ENCODE results near the gene KCNJ15. TPM values are rescaled to one million over a fixed set of nuclear protein-coding genes. Genes with fewer than 3 reads are reported as not detected.

The KCNJ15 gene
- total and polyA plus RNA-seq, 11 donors, result 0.07 to 1.8 (median 0.38) TPM

- Histone ChIP-seq H3K36me3 (no peaks in the 10 kb centered on the region), H3K4me3 (no peak overlapping the region), H3K4me1 (peaks cover 0 to 10% (median 0%) of the 10 kb centered on the region in 12 donors), H3K27me3 (peaks cover 0 to 14% (median 0%) of the 10 kb centered on the region in 9 donors), H3K27ac (no peak overlapping the region), H3K9me3 (no peaks in the 10 kb centered on the region)
- intact Hi-C loops (cut with DNase I), result no loop called here
- DNase-seq (no peak), ATAC-seq (no peak)
- WGBS, 4 donors, result 79 to 88% (median 87%) methylated on average over 6 of the region's 6 CpGs
- no peak for TF ChIP-seq CTCF (IDR thresholded peaks at IDR 0.05)
- no peak for TF ChIP-seq POLR2A (IDR thresholded peaks at IDR 0.05)
These were observed 64.8 kb downstream of the KCNJ15 start for GRCh38 chr21:38321568-38321967.

DNA sequence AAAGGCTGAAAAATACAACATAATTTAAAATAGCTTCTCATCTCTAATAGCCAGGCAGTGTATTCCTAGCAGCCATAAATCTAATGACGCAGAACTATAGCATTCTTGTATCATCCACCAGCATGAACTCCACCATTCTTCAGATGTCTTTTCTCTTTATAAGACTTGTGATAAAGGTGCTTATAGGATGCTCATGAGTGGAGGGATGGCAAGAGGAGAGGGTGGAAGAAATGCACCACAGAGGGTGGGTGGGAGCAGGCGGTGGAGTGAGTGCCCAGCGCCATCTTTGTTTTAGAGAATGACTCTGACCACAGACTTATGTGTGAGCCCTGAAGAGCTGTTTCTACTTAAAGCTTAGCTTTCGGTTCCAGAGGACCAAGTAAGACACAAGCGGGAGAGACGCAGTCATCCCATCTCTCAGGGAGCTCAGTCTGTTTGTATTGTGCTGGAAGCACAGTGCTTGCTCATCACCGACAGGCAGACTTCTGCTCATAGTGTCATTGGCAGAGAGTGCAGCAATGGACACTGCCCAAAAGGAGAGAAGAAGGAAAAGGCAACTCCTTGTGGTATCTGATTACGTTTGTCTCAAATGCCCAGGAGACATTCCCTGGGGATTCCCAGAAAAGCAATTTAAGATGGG lies 65.6 kb downstream of the KCNJ15 start:
- ATAC-seq, result no peak
- H3K27me3 ChIP-seq, result peaks cover 0 to 14% (median 0%) of the 10 kb centered on the region in 9 donors
- TF ChIP-seq CTCF (IDR thresholded peaks at IDR 0.05) (no peak), POLR2A (IDR thresholded peaks at IDR 0.05) (no peak)
- peaks cover 0 to 10% (median 0%) of the 10 kb centered on the region in 12 donors for H3K4me1 ChIP-seq
- intact Hi-C loops (cut with DNase I), result no loop called here
- 90 to 92% (median 91%) methylated on average over 8 of the region's 8 CpGs for WGBS, 4 donors
- DNase-seq, result no peak
- no peak overlapping the region for H3K4me3 ChIP-seq
- no peaks in the 10 kb centered on the region for H3K36me3 ChIP-seq
- no peak overlapping the region for H3K27ac ChIP-seq
- H3K9me3 ChIP-seq, result no peaks in the 10 kb centered on the region

- peaks cover 0 to 10% (median 0%) of the 10 kb centered on the region in 12 donors for H3K4me1 ChIP-seq
- no peaks in the 10 kb centered on the region for H3K9me3 ChIP-seq
- DNase-seq (no peak), ATAC-seq (no peak)
- no peak overlapping the region for H3K27ac ChIP-seq
- intact Hi-C loops (cut with DNase I), result no loop called here
- 42 to 65% (median 49%) methylated on average over 5 of the region's 5 CpGs for WGBS, 4 donors
- H3K27me3 ChIP-seq, result peaks cover 0 to 14% (median 0%) of the 10 kb centered on the region in 9 donors
- H3K4me3 ChIP-seq, result no peak overlapping the region
- H3K36me3 ChIP-seq, result no peaks in the 10 kb centered on the region
- TF ChIP-seq POLR2A (IDR thresholded peaks at IDR 0.05), result no peak
These were observed 67.1 kb downstream of the KCNJ15 start for GRCh38 chr21:38323721-38324531.

- no peak for ATAC-seq
- H3K36me3 ChIP-seq, result no peaks in the 10 kb centered on the region
- peaks cover 0 to 14% (median 0%) of the 10 kb centered on the region in 9 donors for H3K27me3 ChIP-seq
- 83 to 94% (median 91%) methylated on average over 2 of the region's 2 CpGs for WGBS, 4 donors
- intact Hi-C loops (cut with DNase I), result no loop called here
- no peaks in the 10 kb centered on the region for H3K9me3 ChIP-seq
- H3K4me3 ChIP-seq, result no peak overlapping the region
- no peak for DNase-seq
- H3K27ac ChIP-seq, result no peak overlapping the region
- no peak for TF ChIP-seq POLR2A (IDR thresholded peaks at IDR 0.05)
- TF ChIP-seq CTCF (IDR thresholded peaks at IDR 0.05), result no peak
- H3K4me1 ChIP-seq, result peaks cover 0 to 10% (median 0%) of the 10 kb centered on the region in 12 donors
These were observed 68.4 kb downstream of the KCNJ15 start for GRCh38 chr21:38325216-38325615.

Measured in heart left ventricle (tissue), 16 donors.